T-helper 1 cell treated with Interleukin-12 subunit alpha and Interleukin-12 subunit beta and Interleukin-4 antibody, amounts not matched to agents 30 μg/mL and 1 μg/mL, for 36 hours (primary cell): ENCODE measurements around the gene POMT2.

Experiments used
- H3K27ac Mint-ChIP-seq: one replicate; pipeline ENCODE4 v1.8.0; 2021; ENCODE audit warnings: mild to moderate bottlenecking, mixed read lengths
- H3K27me3 Mint-ChIP-seq: one replicate; pipeline ENCODE4 v1.8.0; 2021; ENCODE audit warnings: low read depth, mixed read lengths
- H3K36me3 Mint-ChIP-seq: one replicate; pipeline ENCODE4 v1.8.0; 2021; ENCODE audit warnings: low read depth, mixed read lengths
- H3K4me1 Mint-ChIP-seq: one replicate; pipeline ENCODE4 v1.8.0; 2021; ENCODE audit warnings: low read depth, mixed read lengths
- H3K4me3 Mint-ChIP-seq: one replicate; pipeline ENCODE4 v1.8.0; 2021; ENCODE audit warnings: mild to moderate bottlenecking, moderate library complexity, mixed read lengths
- H3K9me3 Mint-ChIP-seq: one replicate; pipeline ENCODE4 v1.8.0; 2021; ENCODE audit warnings: mixed read lengths

The POMT2 gene

GRCh38 chr14:77316872-77317301 lies 3.8 kb downstream of the POMT2 start:
- Mint-ChIP-seq H3K9me3 (no peaks in the 10 kb centered on the region), H3K4me1 (peaks cover 11% of the 10 kb centered on the region), H3K4me3 (no peak overlapping the region), H3K27ac (no peak overlapping the region), H3K27me3 (no peaks in the 10 kb centered on the region), H3K36me3 (no peaks in the 10 kb centered on the region)

- Mint-ChIP-seq H3K4me1 (peaks cover 9% of the 10 kb centered on the region), H3K27me3 (no peaks in the 10 kb centered on the region), H3K9me3 (no peaks in the 10 kb centered on the region), H3K4me3 (no peak overlapping the region), H3K27ac (no peak overlapping the region), H3K36me3 (no peaks in the 10 kb centered on the region)
Measured at GRCh38 chr14:77316195-77316505, 4.5 kb downstream of the POMT2 start.

DNA sequence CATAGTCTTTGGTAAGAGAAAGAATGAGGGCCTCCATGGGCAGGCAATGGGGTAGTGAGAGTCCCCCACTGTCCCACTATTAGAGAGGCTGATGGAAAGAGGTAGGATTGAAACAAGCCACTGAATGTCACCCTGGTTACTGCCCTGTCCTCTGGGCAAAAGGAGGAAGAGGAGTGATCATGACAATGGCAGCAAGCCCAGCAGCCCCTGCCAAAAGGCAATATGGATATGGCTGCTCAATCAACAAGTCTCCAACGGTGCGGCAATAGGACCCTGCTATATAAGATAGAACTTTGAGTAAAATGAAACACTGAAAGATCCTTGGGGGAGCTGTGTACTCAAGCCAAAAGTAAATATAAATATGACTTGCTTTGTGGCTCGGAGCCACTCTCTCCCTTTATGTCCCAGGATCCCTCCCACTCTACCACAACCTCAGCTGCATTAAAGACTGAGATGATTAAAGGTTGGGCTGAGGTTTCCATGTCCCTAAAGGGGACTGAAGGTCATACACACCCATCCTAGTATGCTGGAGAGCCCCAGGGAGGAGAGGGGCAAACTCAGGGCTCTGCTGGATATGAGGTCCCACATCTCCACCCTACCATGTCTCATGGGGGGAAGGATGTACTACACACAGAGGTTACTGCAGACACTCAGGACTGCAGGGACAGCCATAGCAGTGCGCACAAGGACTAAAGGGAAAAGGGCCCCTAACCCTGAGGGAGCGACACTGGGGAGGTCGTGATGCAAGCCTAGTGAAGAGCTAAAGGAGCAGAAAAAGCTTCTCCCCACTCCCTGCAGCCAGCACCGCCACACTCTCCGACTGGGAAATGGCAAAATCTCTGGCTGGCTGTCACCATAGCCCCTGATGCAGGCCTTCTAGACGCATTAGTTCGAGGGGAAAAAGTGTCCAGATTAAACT lies 5.9 kb downstream of the POMT2 start:
- Mint-ChIP-seq H3K9me3 (no peaks in the 10 kb centered on the region), H3K4me1 (peaks cover 5% of the 10 kb centered on the region), H3K27me3 (no peaks in the 10 kb centered on the region), H3K4me3 (no peak overlapping the region), H3K36me3 (no peaks in the 10 kb centered on the region), H3K27ac (no peak overlapping the region)

DNA sequence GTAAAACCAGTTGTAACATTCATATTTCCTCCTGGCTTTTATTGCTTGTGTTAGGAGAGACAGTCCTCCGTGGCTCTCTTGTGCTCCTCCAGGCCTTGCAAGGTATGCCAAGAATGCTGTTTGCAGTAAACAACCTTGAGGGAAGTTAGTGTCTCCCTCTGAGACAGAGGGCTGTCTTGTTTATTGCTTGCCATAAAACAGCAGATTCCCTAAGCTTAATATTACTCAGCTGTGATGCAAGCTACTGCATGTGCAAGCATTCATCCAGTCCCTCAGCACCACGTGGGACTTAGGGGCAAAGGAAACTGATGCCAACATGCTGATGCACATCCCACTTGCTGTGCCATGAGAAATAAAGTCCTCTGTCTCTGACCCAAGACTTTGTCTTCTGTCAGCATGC lies 6.6 kb downstream of the POMT2 start:
- Mint-ChIP-seq H3K27ac (no peak overlapping the region), H3K4me3 (no peak overlapping the region), H3K36me3 (no peaks in the 10 kb centered on the region), H3K4me1 (peaks cover 2% of the 10 kb centered on the region), H3K27me3 (no peaks in the 10 kb centered on the region), H3K9me3 (no peaks in the 10 kb centered on the region)

DNA sequence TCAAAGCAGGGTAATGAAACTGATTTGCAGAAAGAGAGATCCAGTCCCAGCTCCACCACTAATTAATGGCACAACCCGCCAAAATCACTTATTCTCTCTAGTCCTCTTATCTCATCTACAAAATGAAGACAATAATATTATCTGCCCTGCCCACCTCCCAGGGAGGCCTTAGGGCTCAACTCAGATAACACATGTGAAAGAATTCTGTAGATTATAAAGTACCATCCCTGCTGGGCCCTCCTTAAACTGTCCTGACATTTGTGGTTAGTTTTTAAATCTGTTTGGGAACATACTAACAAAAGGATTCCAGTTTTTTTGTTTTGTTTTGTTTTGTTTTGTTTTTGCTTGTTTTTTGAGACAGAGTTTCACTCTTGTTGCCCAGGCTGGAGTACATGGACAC lies 7.3 kb downstream of the POMT2 start:
- Mint-ChIP-seq H3K4me3 (no peak overlapping the region), H3K36me3 (no peaks in the 10 kb centered on the region), H3K4me1 (peaks cover 1% of the 10 kb centered on the region), H3K27ac (no peak overlapping the region), H3K27me3 (no peaks in the 10 kb centered on the region), H3K9me3 (no peaks in the 10 kb centered on the region)

DNA sequence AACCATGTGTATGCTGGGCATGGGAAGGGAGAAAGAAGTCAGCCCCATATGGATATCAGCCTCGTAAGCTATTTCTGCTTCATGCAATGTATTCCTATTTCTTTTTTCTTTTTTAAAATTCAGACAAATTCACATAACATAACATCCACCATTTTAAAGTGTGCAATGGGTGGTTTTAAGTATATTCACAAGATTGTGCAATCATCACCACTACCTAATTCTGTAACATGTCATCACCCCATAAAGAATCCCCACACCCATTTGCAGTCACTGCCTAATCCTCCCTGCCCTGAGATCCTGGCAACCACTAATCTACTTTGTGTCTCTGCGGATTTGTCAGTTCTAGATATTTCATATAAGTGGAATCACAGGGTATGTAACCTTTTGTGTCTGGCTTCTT lies 9.5 kb downstream of the POMT2 start:
- Mint-ChIP-seq H3K4me3 (no peak overlapping the region), H3K9me3 (no peaks in the 10 kb centered on the region), H3K4me1 (peaks cover 3% of the 10 kb centered on the region), H3K36me3 (no peaks in the 10 kb centered on the region), H3K27me3 (no peaks in the 10 kb centered on the region), H3K27ac (no peak overlapping the region)

DNA sequence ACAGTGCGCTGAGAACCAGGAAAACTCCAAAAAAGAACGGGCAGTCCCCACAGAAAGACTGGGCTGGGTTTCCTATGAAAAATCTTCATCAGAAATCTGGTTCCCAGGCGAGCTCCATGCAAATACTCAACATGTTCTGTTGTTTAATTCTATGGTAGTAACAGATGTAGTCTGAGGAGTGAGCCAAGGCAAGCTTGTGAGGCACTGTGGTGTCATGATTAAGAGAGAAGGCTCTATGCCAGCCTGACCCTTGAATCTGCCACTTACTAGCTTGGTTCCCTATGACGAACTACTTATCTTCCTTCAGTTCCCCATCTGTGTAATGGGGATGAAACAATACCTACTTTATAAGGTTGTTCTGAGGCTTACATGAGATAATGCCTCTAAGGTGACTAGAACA lies 10.7 kb downstream of the POMT2 start:
- Mint-ChIP-seq H3K9me3 (no peaks in the 10 kb centered on the region), H3K4me1 (peaks cover 3% of the 10 kb centered on the region), H3K27ac (no peak overlapping the region), H3K36me3 (no peaks in the 10 kb centered on the region), H3K27me3 (no peaks in the 10 kb centered on the region), H3K4me3 (no peak overlapping the region)

DNA sequence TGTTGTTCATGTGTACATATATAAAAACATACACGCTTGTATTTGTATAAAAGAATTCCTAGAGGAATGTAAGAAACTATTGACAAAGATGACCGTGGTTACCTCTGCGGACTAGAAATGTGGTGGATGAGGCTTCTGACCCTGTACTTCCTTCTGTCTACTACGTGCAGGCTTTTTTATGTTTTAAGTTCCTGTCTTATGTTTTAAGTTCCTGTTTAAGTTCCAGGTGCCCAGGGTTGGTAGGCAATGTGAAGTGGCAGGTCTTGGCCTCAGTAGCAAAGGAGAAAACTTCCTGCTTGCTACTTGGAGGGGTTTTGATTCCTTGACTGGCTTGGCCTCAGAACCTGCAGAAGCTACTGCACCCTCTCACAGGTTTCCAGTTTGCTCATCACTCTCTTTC lies 11.6 kb downstream of the POMT2 start:
- peaks cover 8% of the 10 kb centered on the region for H3K4me1 Mint-ChIP-seq
- H3K4me3 Mint-ChIP-seq = no peak overlapping the region
- no peaks in the 10 kb centered on the region for H3K36me3 Mint-ChIP-seq
- H3K27me3 Mint-ChIP-seq = no peaks in the 10 kb centered on the region
- no peaks in the 10 kb centered on the region for H3K9me3 Mint-ChIP-seq
- no peak overlapping the region for H3K27ac Mint-ChIP-seq

GRCh38 chr14:77306851-77307496 lies 13.7 kb downstream of the POMT2 start:
- peak overlapping the region; percentile 9 for H3K27ac Mint-ChIP-seq
- H3K27me3 Mint-ChIP-seq = no peaks in the 10 kb centered on the region
- no peak overlapping the region for H3K4me3 Mint-ChIP-seq
- H3K36me3 Mint-ChIP-seq = no peaks in the 10 kb centered on the region
- H3K9me3 Mint-ChIP-seq = no peaks in the 10 kb centered on the region
- H3K4me1 Mint-ChIP-seq = peaks cover 21% of the 10 kb centered on the region

DNA sequence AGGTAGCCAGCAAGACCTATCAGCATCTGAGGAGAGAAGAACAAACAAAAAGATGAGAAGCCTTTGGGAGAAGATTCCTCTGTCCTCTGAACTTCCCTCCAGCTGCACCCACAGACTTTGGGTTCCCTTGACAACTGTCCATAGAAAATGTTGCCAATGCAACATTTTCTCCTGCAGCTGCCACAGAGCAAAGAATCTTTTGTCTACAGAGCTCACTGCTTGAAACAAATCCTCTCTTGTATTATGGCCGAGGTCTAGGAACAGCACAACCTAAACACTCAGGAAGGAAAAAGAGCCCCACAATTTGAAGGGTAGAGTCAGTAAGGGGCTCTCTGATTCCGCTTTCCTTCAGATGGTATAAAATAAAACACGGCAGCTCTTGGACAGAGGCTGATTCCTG lies 14.3 kb downstream of the POMT2 start:
- Mint-ChIP-seq H3K27me3 (no peaks in the 10 kb centered on the region), H3K4me3 (no peak overlapping the region), H3K9me3 (no peaks in the 10 kb centered on the region), H3K27ac (no peak overlapping the region), H3K36me3 (no peaks in the 10 kb centered on the region), H3K4me1 (peaks cover 21% of the 10 kb centered on the region)

DNA sequence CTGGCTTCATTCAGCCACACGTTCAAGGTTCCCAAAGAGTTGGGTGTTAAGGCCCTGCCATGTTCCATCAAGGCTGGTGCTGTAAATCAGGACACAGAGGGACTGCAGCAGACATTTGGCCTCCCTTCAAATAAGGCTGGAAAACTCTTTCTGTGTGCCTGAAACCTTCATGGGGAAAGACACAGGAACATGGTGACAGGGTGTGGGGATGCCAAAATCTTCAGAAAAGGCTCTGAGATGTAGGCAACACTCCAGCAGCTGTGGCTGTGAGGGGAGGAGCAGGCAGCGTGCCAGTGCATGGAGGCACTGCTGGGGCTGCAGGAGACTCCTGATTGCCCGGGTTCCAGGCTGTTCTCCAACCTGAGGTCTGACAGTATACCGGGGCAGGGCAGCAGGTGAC lies 15.0 kb downstream of the POMT2 start:
- Mint-ChIP-seq H3K4me3 (no peak overlapping the region), H3K9me3 (no peaks in the 10 kb centered on the region), H3K27ac (no peak overlapping the region), H3K4me1 (peaks cover 21% of the 10 kb centered on the region), H3K36me3 (no peaks in the 10 kb centered on the region), H3K27me3 (no peaks in the 10 kb centered on the region)

DNA sequence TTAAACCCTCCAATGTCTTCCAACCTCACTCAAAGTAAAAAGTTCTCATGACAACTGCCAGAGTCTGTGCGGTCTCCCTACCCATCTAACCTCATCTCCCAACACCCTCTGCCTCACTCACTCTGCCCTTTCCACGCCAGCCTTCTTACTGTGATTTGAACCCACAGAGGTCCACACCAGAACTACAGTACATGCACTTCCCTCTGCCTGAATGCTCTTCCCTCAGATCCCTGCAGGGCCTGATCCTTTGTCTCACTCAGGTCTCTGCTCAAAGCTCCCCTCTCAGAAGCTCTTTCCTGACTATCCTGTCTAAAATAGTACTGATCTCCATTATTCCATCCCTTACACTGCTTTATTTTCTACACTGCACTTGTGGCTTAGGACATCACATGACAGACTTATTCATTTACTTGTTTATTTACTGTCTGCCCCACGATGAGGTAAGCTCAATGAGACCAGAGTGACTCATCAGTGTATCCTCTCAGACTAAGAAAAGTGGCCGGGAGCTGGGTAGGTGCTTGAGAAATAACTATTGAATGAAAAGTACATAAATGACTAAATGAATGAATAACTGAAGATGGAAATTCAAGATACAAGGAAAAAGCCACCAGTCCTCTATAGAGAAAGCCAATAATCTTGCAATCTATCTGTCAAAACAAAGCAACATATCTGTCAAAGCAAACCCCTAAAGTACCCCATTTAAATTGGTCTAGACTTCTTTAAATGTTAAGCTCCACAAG lies 17.1 kb downstream of the POMT2 start:
- Mint-ChIP-seq H3K9me3 (no peaks in the 10 kb centered on the region), H3K4me1 (peaks cover 21% of the 10 kb centered on the region), H3K27ac (peak overlapping the region; percentile 78), H3K4me3 (peak overlapping the region; percentile 19), H3K27me3 (no peaks in the 10 kb centered on the region), H3K36me3 (no peaks in the 10 kb centered on the region)

- no peaks in the 10 kb centered on the region for H3K9me3 Mint-ChIP-seq
- H3K4me1 Mint-ChIP-seq = peaks cover 21% of the 10 kb centered on the region
- no peak overlapping the region for H3K4me3 Mint-ChIP-seq
- H3K27ac Mint-ChIP-seq = peak overlapping the region; percentile 78
- no peaks in the 10 kb centered on the region for H3K36me3 Mint-ChIP-seq
- H3K27me3 Mint-ChIP-seq = no peaks in the 10 kb centered on the region
Measured at GRCh38 chr14:77302926-77303325, 17.8 kb downstream of the POMT2 start.

DNA sequence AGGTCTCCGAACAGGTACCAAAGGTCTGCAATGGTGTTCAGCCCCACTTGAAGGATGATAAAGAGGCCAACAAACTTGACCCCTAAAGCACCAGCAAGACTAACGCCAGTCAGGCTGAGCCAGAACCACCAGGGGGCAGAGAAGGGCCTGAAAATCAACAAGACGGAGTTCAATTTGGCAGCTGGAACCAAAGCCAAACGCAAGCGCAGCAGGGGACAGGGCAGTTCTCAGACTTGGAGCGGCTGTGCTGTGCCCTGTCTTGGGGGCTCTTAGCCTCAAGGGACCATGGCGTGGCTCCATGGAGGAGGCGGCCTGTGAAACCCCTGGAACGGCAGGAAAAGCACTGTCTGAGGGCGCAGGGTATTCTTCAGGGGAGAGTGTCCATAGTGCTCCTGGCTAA lies 19.6 kb downstream of the POMT2 start:
- Mint-ChIP-seq H3K9me3 (no peaks in the 10 kb centered on the region), H3K27ac (no peak overlapping the region), H3K4me1 (peaks cover 18% of the 10 kb centered on the region), H3K36me3 (no peaks in the 10 kb centered on the region), H3K27me3 (no peaks in the 10 kb centered on the region), H3K4me3 (no peak overlapping the region)

DNA sequence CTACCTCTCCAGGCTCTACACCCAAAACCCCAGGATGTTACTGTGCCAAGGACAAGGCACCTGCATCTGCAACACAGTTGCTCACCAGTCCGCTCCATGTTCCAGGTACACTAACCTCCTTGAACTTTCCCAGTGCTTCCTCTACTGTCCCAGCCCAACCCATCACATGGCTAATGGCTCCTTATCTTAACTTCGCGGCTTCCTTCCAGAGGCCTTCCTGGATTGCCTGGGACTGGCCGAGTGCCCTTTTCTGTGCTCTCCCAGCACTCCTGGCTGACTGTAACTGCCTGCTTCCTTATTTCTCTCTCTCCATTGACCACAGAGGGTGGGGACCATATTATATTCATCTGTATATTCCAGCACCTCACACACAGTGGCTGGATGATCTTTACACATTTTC lies 20.9 kb downstream of the POMT2 start:
- Mint-ChIP-seq H3K4me3 (no peak overlapping the region), H3K27ac (no peak overlapping the region), H3K36me3 (no peaks in the 10 kb centered on the region), H3K27me3 (no peaks in the 10 kb centered on the region), H3K9me3 (no peaks in the 10 kb centered on the region), H3K4me1 (peaks cover 16% of the 10 kb centered on the region)
